ENCODE data around the gene CEND1.
"Not testable (repeated sequence)": the region's sequence is repeated elsewhere in the genome, so short reads cannot be mapped to it uniquely, and the experiment has no call there.

DNA sequence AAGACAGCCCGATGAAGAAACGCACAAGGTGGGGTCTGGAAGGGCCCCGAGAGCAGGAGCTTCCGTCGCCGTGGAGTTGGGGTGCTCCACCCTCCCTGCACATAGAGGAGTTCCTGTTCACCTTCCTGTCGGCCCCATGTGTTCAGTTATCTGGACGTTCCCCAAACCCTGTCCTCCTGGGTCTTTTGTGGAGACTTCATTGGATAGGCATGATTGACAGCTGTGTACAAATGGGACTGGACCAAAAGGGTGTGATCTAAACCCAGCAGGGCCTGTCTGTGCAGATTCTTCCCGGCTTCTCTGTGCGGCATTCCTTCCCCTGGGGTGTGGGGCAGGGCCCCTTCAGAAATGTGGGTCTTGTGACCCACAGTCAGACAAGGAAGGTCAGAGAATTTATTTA is 52.0 kb downstream of the CEND1 start:
- TF ChIP-seq, protein P1, sequence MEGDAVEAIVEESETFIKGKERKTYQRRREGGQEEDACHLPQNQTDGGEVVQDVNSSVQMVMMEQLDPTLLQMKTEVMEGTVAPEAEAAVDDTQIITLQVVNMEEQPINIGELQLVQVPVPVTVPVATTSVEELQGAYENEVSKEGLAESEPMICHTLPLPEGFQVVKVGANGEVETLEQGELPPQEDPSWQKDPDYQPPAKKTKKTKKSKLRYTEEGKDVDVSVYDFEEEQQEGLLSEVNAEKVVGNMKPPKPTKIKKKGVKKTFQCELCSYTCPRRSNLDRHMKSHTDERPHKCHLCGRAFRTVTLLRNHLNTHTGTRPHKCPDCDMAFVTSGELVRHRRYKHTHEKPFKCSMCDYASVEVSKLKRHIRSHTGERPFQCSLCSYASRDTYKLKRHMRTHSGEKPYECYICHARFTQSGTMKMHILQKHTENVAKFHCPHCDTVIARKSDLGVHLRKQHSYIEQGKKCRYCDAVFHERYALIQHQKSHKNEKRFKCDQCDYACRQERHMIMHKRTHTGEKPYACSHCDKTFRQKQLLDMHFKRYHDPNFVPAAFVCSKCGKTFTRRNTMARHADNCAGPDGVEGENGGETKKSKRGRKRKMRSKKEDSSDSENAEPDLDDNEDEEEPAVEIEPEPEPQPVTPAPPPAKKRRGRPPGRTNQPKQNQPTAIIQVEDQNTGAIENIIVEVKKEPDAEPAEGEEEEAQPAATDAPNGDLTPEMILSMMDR (IDR thresholded peaks at IDR 0.05): not testable (repeated sequence)
- not testable (repeated sequence) for TF ChIP-seq POLR2A, POLR2AphosphoS5 (IDR thresholded peaks at IDR 0.05)
